Muscle layer of colon (tissue), 2 donors: ENCODE data around the gene ACTRT2.

Experiments
- H3K27ac ChIP-seq: one replicate; pipeline ENCODE4 v1.7.0; 2013; ENCODE audit warnings: low read depth, mild to moderate bottlenecking, low read length, moderate library complexity
- H3K27me3 ChIP-seq, 2 donors: one replicate each; pipeline ENCODE4 v1.7.0; 2013; ENCODE audit warnings: low read length in 2 of 2, mild to moderate bottlenecking in 2 of 2; ENCODE audit not compliant: insufficient read depth in 2 of 2, control insufficient read depth in 1 of 2
- H3K36me3 ChIP-seq: one replicate; pipeline ENCODE4 v1.7.0; 2013; ENCODE audit warnings: mild to moderate bottlenecking, low read length; ENCODE audit not compliant: insufficient read depth
- H3K4me1 ChIP-seq: one replicate; pipeline ENCODE4 v1.7.0; 2013; ENCODE audit warnings: mild to moderate bottlenecking, low read length; ENCODE audit not compliant: insufficient read depth
- H3K4me3 ChIP-seq, 2 donors: one replicate each; pipeline ENCODE4 v1.7.0; 2013; ENCODE audit warnings: low read length in 2 of 2, low read depth in 1 of 2, mild to moderate bottlenecking in 1 of 2, moderate library complexity in 1 of 2
- H3K9ac ChIP-seq: one replicate; pipeline ENCODE4 v1.7.0; 2013; ENCODE audit warnings: low read length
- H3K9me3 ChIP-seq: one replicate; pipeline ENCODE4 v1.7.0; 2013; ENCODE audit warnings: mild to moderate bottlenecking, low read length
- donor health status: abdominal sarcoma.
- donor health status: Adenocarcinoma of cecum.

The ACTRT2 gene

DNA sequence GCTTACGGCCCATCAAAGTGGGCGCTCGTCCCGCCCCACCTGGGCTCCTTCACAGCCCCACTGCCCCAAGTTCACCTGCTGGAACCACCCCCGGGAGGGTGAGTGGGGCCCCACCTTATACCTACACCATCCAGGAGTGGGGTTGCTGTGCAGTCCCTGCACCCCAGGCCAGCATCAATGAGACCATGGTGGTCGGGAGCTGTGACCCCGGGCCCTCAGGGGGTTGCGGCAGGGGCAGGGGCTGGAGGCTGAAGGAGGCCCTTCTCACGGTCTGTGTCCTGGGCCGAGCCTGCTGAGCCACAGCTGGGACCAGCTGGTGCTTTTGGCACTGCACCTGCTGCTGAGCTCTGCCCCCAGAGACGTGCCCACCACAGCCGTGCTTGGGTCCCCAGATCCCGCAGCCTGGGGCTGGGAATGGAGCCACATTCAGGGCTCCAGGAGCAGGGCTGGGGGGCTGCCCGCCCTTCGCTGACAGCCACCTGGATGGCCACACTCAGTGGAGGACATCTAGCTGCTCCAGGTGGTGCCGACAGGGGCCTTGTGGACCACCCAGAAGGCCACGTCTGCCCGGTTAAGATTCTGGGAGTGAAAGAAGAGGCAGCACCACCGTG, 17.4 kb downstream of the ACTRT2 start:
- Histone ChIP-seq H3K9me3 (no peaks in the 10 kb centered on the region), H3K4me3 (no peak overlapping the region), H3K27ac (no peak overlapping the region), H3K4me1 (no peaks in the 10 kb centered on the region), H3K27me3 (peaks cover 1 to 28% of the 10 kb centered on the region in 2 donors), H3K36me3 (no peaks in the 10 kb centered on the region), H3K9ac (no peak overlapping the region)

DNA sequence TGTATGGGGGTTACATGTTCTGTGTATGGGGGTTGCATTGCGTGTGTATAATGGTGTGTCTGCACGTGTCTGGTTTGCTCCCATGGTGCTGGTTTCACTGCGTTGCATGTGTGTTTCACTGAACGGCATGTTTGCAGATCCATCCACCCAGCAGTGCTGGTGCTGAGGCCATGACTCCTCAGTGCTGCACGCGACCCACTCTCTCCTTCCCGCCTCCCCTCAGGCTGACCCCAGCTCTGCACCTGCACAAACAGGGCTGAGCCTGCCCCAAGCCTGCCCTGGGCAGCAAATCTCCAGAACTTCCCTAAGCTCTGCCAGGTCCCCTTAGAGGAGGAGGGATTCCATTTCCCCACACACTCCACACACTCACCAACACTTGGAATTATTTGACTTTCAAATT, 18.7 kb downstream of the ACTRT2 start:
- no peaks in the 10 kb centered on the region for H3K9me3 ChIP-seq
- no peak overlapping the region for H3K9ac ChIP-seq
- H3K27me3 ChIP-seq: peaks cover 5 to 28% of the 10 kb centered on the region in 2 donors
- no peaks in the 10 kb centered on the region for H3K4me1 ChIP-seq
- H3K36me3 ChIP-seq: no peaks in the 10 kb centered on the region
- no peak overlapping the region for H3K27ac ChIP-seq
- no peak overlapping the region for H3K4me3 ChIP-seq

GRCh38 chr1:3042481-3042880, 21.2 kb downstream of the ACTRT2 start:
- Histone ChIP-seq H3K9me3 (no peaks in the 10 kb centered on the region), H3K9ac (no peak overlapping the region), H3K4me3 (no peak overlapping the region), H3K4me1 (no peaks in the 10 kb centered on the region), H3K27me3 (peaks cover 5 to 11% of the 10 kb centered on the region in 2 donors), H3K27ac (no peak overlapping the region), H3K36me3 (no peaks in the 10 kb centered on the region)

DNA sequence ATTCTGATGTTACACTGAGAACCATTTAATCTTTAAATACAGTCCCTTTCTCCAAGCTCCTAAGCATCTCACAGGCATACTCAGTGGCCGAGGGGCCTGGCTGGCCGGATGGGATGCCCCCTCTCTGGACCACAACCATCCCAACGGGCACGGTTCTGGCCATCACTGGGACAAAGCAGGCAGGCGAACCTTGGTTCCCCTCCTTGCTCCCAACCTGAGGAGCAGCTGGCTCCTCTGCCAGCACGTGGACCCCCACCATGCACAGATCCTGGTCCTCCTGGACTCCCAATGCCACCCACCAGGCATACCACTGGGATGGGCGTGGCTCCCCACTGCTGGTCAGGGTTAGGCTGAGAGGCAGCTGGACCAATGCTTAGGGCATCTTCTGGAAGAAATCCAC, 27.9 kb downstream of the ACTRT2 start:
- Histone ChIP-seq H3K36me3 (no peaks in the 10 kb centered on the region), H3K27ac (no peak overlapping the region), H3K27me3 (peaks cover 0 to 21% of the 10 kb centered on the region in 2 donors), H3K4me1 (no peaks in the 10 kb centered on the region), H3K9me3 (no peaks in the 10 kb centered on the region), H3K9ac (no peak overlapping the region), H3K4me3 (no peak overlapping the region)

DNA sequence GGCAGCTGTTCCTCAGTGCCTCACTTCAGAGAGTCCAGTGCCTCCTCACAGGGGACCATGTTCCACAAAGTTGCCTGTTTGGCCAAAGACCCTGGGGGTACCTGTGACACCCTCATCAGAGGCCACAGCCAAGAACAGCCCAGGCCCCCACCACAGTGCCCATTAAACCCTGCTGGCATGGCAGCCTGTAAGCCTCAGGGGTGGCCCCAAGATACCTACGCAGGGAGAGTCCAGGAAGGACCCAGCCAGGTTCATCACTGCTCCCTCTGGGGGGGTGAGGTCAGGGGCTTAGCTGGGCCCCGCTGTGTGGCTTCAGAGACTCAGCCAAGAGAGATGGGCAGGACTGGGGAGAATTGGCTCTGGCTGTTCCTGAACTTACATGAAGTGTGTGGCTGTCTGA, 28.6 kb downstream of the ACTRT2 start:
- Histone ChIP-seq H3K4me3 (no peak overlapping the region), H3K4me1 (no peaks in the 10 kb centered on the region), H3K27ac (no peak overlapping the region), H3K27me3 (peaks cover 0 to 21% of the 10 kb centered on the region in 2 donors), H3K36me3 (no peaks in the 10 kb centered on the region), H3K9me3 (no peaks in the 10 kb centered on the region), H3K9ac (no peak overlapping the region)

DNA sequence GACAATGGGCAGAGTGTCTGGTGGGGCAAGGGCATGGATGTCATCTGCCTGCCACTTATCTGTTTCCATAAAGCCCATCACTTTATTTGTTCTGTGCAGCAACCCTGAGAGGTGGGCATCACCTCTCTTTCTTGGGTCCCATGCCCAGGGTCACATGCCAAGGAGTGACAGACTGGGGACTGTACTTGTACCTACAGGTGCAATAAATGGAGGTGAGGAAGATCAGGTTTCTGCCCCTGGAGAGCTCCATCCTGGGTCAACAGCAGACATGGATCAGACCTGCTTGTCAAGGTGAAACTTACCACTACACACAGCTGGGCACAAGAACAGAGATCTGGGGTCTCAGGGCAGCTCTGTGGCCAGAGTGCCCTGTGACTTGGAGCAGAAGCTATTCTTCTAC, 29.3 kb downstream of the ACTRT2 start:
- no peaks in the 10 kb centered on the region for H3K4me1 ChIP-seq
- no peaks in the 10 kb centered on the region for H3K9me3 ChIP-seq
- H3K9ac ChIP-seq: no peak overlapping the region
- H3K27me3 ChIP-seq: peaks cover 0 to 21% of the 10 kb centered on the region in 2 donors
- H3K4me3 ChIP-seq: no peak overlapping the region
- H3K36me3 ChIP-seq: no peaks in the 10 kb centered on the region
- no peak overlapping the region for H3K27ac ChIP-seq

GRCh38 chr1:3051270-3052268, 30.3 kb downstream of the ACTRT2 start:
- no peaks in the 10 kb centered on the region for H3K4me1 ChIP-seq
- no peak overlapping the region for H3K4me3 ChIP-seq
- H3K27ac ChIP-seq: no peak overlapping the region
- no peaks in the 10 kb centered on the region for H3K9me3 ChIP-seq
- no peaks in the 10 kb centered on the region for H3K36me3 ChIP-seq
- H3K27me3 ChIP-seq: peaks cover 0 to 22% of the 10 kb centered on the region in 2 donors
- H3K9ac ChIP-seq: no peak overlapping the region

DNA sequence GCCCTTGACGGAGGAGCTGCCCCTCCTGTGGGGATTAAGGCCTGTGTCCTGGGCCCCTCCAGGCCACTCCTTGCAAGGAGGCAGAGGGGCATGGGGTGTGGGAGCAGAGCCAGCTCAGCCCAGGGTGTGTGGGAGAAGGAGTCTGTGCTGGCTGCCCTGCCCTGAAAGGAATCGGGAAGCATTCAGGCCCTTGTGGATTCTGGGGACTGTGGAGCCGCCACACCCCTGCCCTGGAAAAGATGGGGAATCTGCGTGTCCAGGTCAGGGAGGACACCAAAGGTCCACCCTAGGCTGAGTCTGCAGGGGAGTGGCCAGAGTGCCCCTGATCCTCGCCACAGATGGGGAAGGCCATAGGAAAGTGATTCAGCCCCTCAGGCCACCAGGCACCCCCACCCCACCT, 31.2 kb downstream of the ACTRT2 start:
- Histone ChIP-seq H3K4me3 (no peak overlapping the region), H3K9ac (no peak overlapping the region), H3K9me3 (no peaks in the 10 kb centered on the region), H3K36me3 (no peaks in the 10 kb centered on the region), H3K27ac (no peak overlapping the region), H3K4me1 (no peaks in the 10 kb centered on the region), H3K27me3 (peaks cover 0 to 25% of the 10 kb centered on the region in 2 donors)

- Histone ChIP-seq H3K27me3 (peaks cover under 1 to 25% of the 10 kb centered on the region in 2 donors), H3K9ac (no peak overlapping the region), H3K27ac (no peak overlapping the region), H3K9me3 (no peaks in the 10 kb centered on the region), H3K4me1 (no peaks in the 10 kb centered on the region), H3K36me3 (no peaks in the 10 kb centered on the region), H3K4me3 (no peak overlapping the region)
Observed at GRCh38 chr1:3053366-3053980, 32.2 kb downstream of the ACTRT2 start.

DNA sequence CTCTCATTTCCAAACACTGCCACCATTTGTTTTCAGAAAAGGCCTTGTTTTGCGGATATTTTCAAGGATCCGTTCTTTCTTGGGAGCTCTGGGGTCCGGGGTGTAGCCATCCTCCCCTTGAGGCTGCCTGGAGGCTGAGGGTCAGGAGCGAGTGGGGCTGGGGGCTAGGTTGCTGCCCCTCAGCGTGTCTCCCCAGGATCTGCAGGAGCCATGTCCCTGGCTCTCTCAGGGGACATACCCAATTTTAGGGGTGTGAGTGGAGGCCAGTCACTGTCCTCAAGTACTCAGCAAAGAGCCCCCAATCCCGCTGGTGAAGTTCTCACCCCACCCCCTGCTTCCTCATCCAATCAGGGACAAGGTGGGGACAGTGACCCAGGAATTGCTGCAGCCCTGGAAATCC, 32.7 kb downstream of the ACTRT2 start:
- no peaks in the 10 kb centered on the region for H3K9me3 ChIP-seq
- H3K4me3 ChIP-seq: no peak overlapping the region
- no peaks in the 10 kb centered on the region for H3K36me3 ChIP-seq
- H3K27ac ChIP-seq: no peak overlapping the region
- no peak overlapping the region for H3K9ac ChIP-seq
- H3K27me3 ChIP-seq: peaks cover 3 to 25% of the 10 kb centered on the region in 2 donors
- no peaks in the 10 kb centered on the region for H3K4me1 ChIP-seq

GRCh38 chr1:3054474-3054873, 33.2 kb downstream of the ACTRT2 start:
- H3K27ac ChIP-seq: no peak overlapping the region

More at GRCh38 chr1:3054474-3054873, 33.2 kb downstream of the ACTRT2 start:
- H3K9me3 ChIP-seq: no peaks in the 10 kb centered on the region
- H3K4me3 ChIP-seq: no peak overlapping the region
- no peaks in the 10 kb centered on the region for H3K4me1 ChIP-seq
- H3K9ac ChIP-seq: no peak overlapping the region
- H3K27me3 ChIP-seq: peaks cover 3 to 25% of the 10 kb centered on the region in 2 donors
- H3K36me3 ChIP-seq: no peaks in the 10 kb centered on the region
